ENCODE data around the gene TRNAU1AP. TPM values are rescaled to one million over a fixed set of nuclear protein-coding genes. Genes with fewer than 3 reads are reported as not detected.

TRNAU1AP gene
- total and polyA plus RNA-seq, 2 of the 13 experiments (the other 11 are each of a cell fraction or from before 2014, with no cell fraction given): 29.0 to 42.9 TPM

GRCh38 chr1:28581531-28582247, 28.8 kb downstream of the TRNAU1AP start (continued):
- no peak for TF ChIP-seq ZNF512 (CRISPR knock-in tag; IDR thresholded peaks at IDR 0.05)
- TF ChIP-seq ZBTB44 (CRISPR knock-in tag; IDR thresholded peaks at IDR 0.05): peak; percentile 81; the same call in 1 of the 2 replicates
- TF ChIP-seq CEBPZ (IDR thresholded peaks at IDR 0.05; ENCODE audit: low read length): no peak
- no peak for TF ChIP-seq ZNF572 (CRISPR knock-in tag; IDR thresholded peaks at IDR 0.05)
- peak; percentile 54; the same call in 1 of the 2 replicates for TF ChIP-seq ZNF567 (CRISPR knock-in tag; IDR thresholded peaks at IDR 0.05; ENCODE audit: borderline replicate concordance)
- TF ChIP-seq TARDBP (CRISPR knock-in tag; IDR thresholded peaks at IDR 0.05): peak; percentile 90
- TF ChIP-seq ZSCAN30 (CRISPR knock-in tag; IDR thresholded peaks at IDR 0.05): peak; percentile 94
- TF ChIP-seq ZBTB2 (CRISPR knock-in tag; IDR thresholded peaks at IDR 0.05; ENCODE audit: low read depth): no peak; the same call in 1 of the 2 replicates
- 0 out of 2 replicates have a peak, but pooled peaks have one; percentile 10 for TF ChIP-seq NFE2 (CRISPR knock-in tag; IDR thresholded peaks at IDR 0.05)
- no peak for TF ChIP-seq KDM1A (CRISPR knock-in tag; IDR thresholded peaks at IDR 0.05)
- TF ChIP-seq MYC (CRISPR knock-in tag; IDR thresholded peaks at IDR 0.05; ENCODE audit: borderline replicate concordance): peak; percentile 96
- peak; percentile 91; the same call in 1 of the 2 replicates for TF ChIP-seq ZNF337 (CRISPR knock-in tag; IDR thresholded peaks at IDR 0.05; ENCODE audit: borderline replicate concordance, low read depth)
- 0 out of 2 replicates have a peak, but pooled peaks have one; percentile 29 for TF ChIP-seq ZBTB33 (CRISPR knock-in tag; IDR thresholded peaks at IDR 0.05)
- no peak for TF ChIP-seq DBP (CRISPR knock-in tag; IDR thresholded peaks at IDR 0.05; ENCODE audit: not compliant biosample characterization)
- TF ChIP-seq ZFAT (CRISPR knock-in tag; conservative IDR thresholded peaks at IDR 0.05): no peak
- TF ChIP-seq BHLHE40 (IDR thresholded peaks at IDR 0.05; ENCODE audit: low read length): no peak; the same call in 1 of the 2 replicates
- TF ChIP-seq PPARG (CRISPR knock-in tag; conservative IDR thresholded peaks at IDR 0.05): 0 out of 2 replicates have a peak, but pooled peaks have one; percentile 18
- TF ChIP-seq PLRG1 (conservative IDR thresholded peaks at IDR 0.05): no peak
